ENCODE data around the gene SUMF2. TPM values are rescaled to one million over a fixed set of nuclear protein-coding genes. Genes with fewer than 3 reads are reported as not detected.
A peak's percentile ranks its signal among the peaks of the same experiment; 100 is the strongest.
"Not testable (repeated sequence)": the region's sequence is repeated elsewhere in the genome, so short reads cannot be mapped to it uniquely, and the experiment has no call there.

SUMF2 gene
- total RNA-seq, 1 donor from 2014 or later, result 245 TPM

- peak; percentile 98 for DNase-seq (ENCODE audit: low spot score)
Observed at GRCh38 chr7:56106108-56107073, 42.3 kb downstream of the SUMF2 start, which contains the start of gene CHCHD2. Gene CHCHD2 (minus strand): TSS chr7:56106476. CDS start chr7:56106413, 63 bp downstream.

- DNase-seq (ENCODE audit: low spot score), result no peak
Observed at GRCh38 chr7:56107954-56108258, 43.8 kb downstream of the SUMF2 start.

- no peak for DNase-seq (ENCODE audit: low spot score)
Observed at GRCh38 chr7:56110611-56111010, 46.5 kb downstream of the SUMF2 start.

GRCh38 chr7:56112244-56112643 lies 48.2 kb downstream of the SUMF2 start:
- DNase-seq (ENCODE audit: low spot score), result not testable (repeated sequence)

- DNase-seq (ENCODE audit: low spot score), result no peak
Observed at GRCh38 chr7:56115852-56116538, 51.9 kb downstream of the SUMF2 start, which contains the start of gene NUPR2. Gene NUPR2 (minus strand): TSS chr7:56116417. CDS start chr7:56116314, 103 bp downstream.

GRCh38 chr7:56121440-56121839 lies 57.4 kb downstream of the SUMF2 start:
- no peak for DNase-seq (ENCODE audit: low spot score)

GRCh38 chr7:56124981-56125380 lies 60.9 kb downstream of the SUMF2 start:
- DNase-seq (ENCODE audit: low spot score), result no peak

- DNase-seq (ENCODE audit: low spot score), result no peak
Observed at GRCh38 chr7:56125831-56126230, 61.7 kb downstream of the SUMF2 start.

GRCh38 chr7:56127241-56127975 lies 63.3 kb downstream of the SUMF2 start:
- DNase-seq (ENCODE audit: low spot score), result no peak

Other genes with a start within 250 kb of the SUMF2 start
- not detected for gene SEPTIN14, start 201.5 kb upstream of the SUMF2 start, total RNA-seq
- 4.5 TPM for gene ZNF713, start 176.8 kb upstream of the SUMF2 start, total RNA-seq
- 10.8 TPM for gene MRPS17, start 112.4 kb upstream of the SUMF2 start, total RNA-seq
- 45.3 TPM for gene NIPSNAP2, start 99.7 kb upstream of the SUMF2 start, total RNA-seq
- 33.4 TPM for gene PSPH, start 12.8 kb upstream of the SUMF2 start, total RNA-seq
- 87.6 TPM for gene CCT6A, start 12.5 kb upstream of the SUMF2 start, total RNA-seq
- gene PHKG1, start 28.7 kb downstream of the SUMF2 start, total RNA-seq, result 0.89 TPM
- gene CHCHD2, start 42.2 kb downstream of the SUMF2 start, total RNA-seq, result 293 TPM
- gene NUPR2, start 52.1 kb downstream of the SUMF2 start, total RNA-seq, result 1.0 TPM

Measured in mucosa of gallbladder (tissue), 1 donor.